K562 (cell line): ENCODE measurements around the gene HIVEP2. TPM values are rescaled to one million over a fixed set of nuclear protein-coding genes. Genes with fewer than 3 reads are reported as not detected.
A peak's percentile ranks its signal among the peaks of the same experiment; 100 is the strongest.

Experiments
- ARID1B ChIP-seq: fragments of 450-650 bp; IDR thresholded peaks from 2 replicates; pipeline ENCODE4 v1.6.1; 2016; ENCODE audit warnings: antibody characterized with exemption, mild to moderate bottlenecking, inconsistent platforms
- ATF1 ChIP-seq, 2 experiments: fragments of 450-650 bp in 1 of 2; IDR thresholded peaks; 2 replicates each; pipeline ENCODE4 v1.6.1; 2016; ENCODE audit warnings: missing compliant biosample characterization in 1 of 2, missing genetic modification characterization in 1 of 2
- C11orf30 ChIP-seq: fragments of 450-650 bp; IDR thresholded peaks from 2 replicates; pipeline ENCODE4 v1.6.1; 2016; ENCODE audit warnings: low read depth, mild to moderate bottlenecking
- EZH2 ChIP-seq: IDR thresholded peaks from 2 replicates; pipeline ENCODE4 v1.6.1; 2012; ENCODE audit warnings: low read depth, mild to moderate bottlenecking, inconsistent platforms, low read length, borderline replicate concordance
- HNRNPH1 ChIP-seq: fragments of 200-400 bp; formaldehyde crosslinking; optimal IDR thresholded peaks from 2 replicates; pipeline ENCODE3; 2017; ENCODE audit warnings: low read depth, mild to moderate bottlenecking, low read length, moderate library complexity
- MCM3 ChIP-seq: fragments of 450-650 bp; IDR thresholded peaks from 2 replicates; pipeline ENCODE4 v1.6.1; 2016
- NEUROD1 ChIP-seq: fragments of 150-350 bp; IDR thresholded peaks from 2 replicates; pipeline ENCODE4 v1.6.1; 2014; ENCODE audit warnings: borderline replicate concordance, low read length, low read depth; ENCODE audit not compliant: partially characterized antibody
- NFYB ChIP-seq: IDR thresholded peaks from 2 replicates; pipeline ENCODE4 v1.6.1; 2011; ENCODE audit warnings: mild to moderate bottlenecking, moderate library complexity; ENCODE audit not compliant: insufficient read length; ENCODE audit errors: extremely low read depth
- NR1H2 ChIP-seq: sonication (generic); formaldehyde crosslinking; IDR thresholded peaks from 2 replicates; pipeline ENCODE4 v1.4.0; 2020; ENCODE audit warnings: mild to moderate bottlenecking, missing genetic modification reagents
- POLR2A ChIP-seq: fragments of 450-650 bp; conservative IDR thresholded peaks from 2 replicates; pipeline ENCODE4 v1.6.1; 2016
- PREB ChIP-seq: sonication (generic); formaldehyde crosslinking; IDR thresholded peaks from 2 replicates; pipeline ENCODE4 v1.8.1; 2023; ENCODE audit warnings: mild to moderate bottlenecking, missing genetic modification reagents
- PURB ChIP-seq: sonication (generic); formaldehyde crosslinking; IDR thresholded peaks from 2 replicates; pipeline ENCODE4 v1.9.0; 2021; ENCODE audit warnings: low read depth, mild to moderate bottlenecking, missing genetic modification reagents
- RBM25 ChIP-seq: fragments of 200-400 bp; formaldehyde crosslinking; IDR thresholded peaks from 2 replicates; pipeline ENCODE4 v1.6.1; 2018; ENCODE audit warnings: low read length, low read depth, moderate library complexity; ENCODE audit not compliant: severe bottlenecking
- STAT5A ChIP-seq: IDR thresholded peaks from 2 replicates; pipeline ENCODE4 v1.6.1; 2012; ENCODE audit warnings: low read length, inconsistent platforms, borderline replicate concordance
- TRIM24 ChIP-seq, 2 experiments: fragments of 450-650 bp; IDR thresholded peaks; 2 replicates each; pipeline ENCODE4 v1.6.1; 2016
- ZBED1 ChIP-seq: IDR thresholded peaks from 2 replicates; pipeline ENCODE4 v1.6.1; 2014
- ZNF134 ChIP-seq: fragments of 250-450 bp; sonication (Bioruptor Pico); conservative IDR thresholded peaks from 2 replicates; pipeline ENCODE4 v1.4.0; 2020
- ZNF347 ChIP-seq: fragments of 450-650 bp; formaldehyde crosslinking; IDR thresholded peaks from 2 replicates; pipeline ENCODE4 v1.4.0; 2020; ENCODE audit warnings: low read depth, mild to moderate bottlenecking, moderate library complexity
- ZNF384 ChIP-seq: IDR thresholded peaks from 2 replicates; pipeline ENCODE4 v1.6.1; 2012; ENCODE audit warnings: low read depth, low read length, improper control_type of control experiment
- polyA plus RNA-seq, 8 experiments: library from polyadenylated mRNA; depleted of rRNA in 4 of 8; stranded (reverse) in 5 of 8; unstranded in 3 of 8; fragments of >200 nt; fragmentation: Nextera tagmentation in 2 of 8; fragmentation: Illumina TruSeq in 1 of 8; extraction: Ambion mirVana in 2 of 8; extraction: Trizol in 1 of 8; gene quantifications; 2 replicates each; pipeline versions ENCODE4 v1.2.1 to v1.2.3, GENCODE V29; 2011 to 2014; ENCODE audit warnings: inconsistent platforms in 1 of 8, missing spikeins in 1 of 8
- total RNA-seq, 7 experiments: library from RNA; depleted of rRNA in 6 of 7; stranded (reverse); fragments of >200 nt in 6 of 7; fragmentation: Illumina TruSeq in 2 of 7; extraction: Trizol in 2 of 7; gene quantifications; 2 replicates each; pipeline versions ENCODE4 v1.2.1 to v1.2.3, GENCODE V29; 2011 to 2021; ENCODE audit warnings: low replicate concordance in 1 of 7
- TF ChIP-seq, protein P1 (sequence below): fragments of 450-650 bp; IDR thresholded peaks from 2 replicates; pipeline ENCODE4 v1.6.1; 2017; ENCODE audit warnings: antibody characterized with exemption
- TF ChIP-seq, protein P2 (sequence below): fragments of 250-450 bp; sonication (Bioruptor Pico); IDR thresholded peaks from 2 replicates; pipeline ENCODE4 v1.5.0; 2021

The HIVEP2 gene
- total and polyA plus RNA-seq, 9 of the 15 experiments (the other 6 are each of a cell fraction or from before 2014, with no cell fraction given) = under 0.01 to 1.2 (median 0.31) TPM

- TF ChIP-seq NFYB = no peak
- TF ChIP-seq PURB (CRISPR knock-in tag) = no peak
- no peak for TF ChIP-seq NEUROD1
- no peak for TF ChIP-seq ARID1B
- no peak for TF ChIP-seq ATF1 (CRISPR knock-in tag; IDR thresholded peaks at IDR 0.05)
- no peak for TF ChIP-seq ATF1 (tag; IDR thresholded peaks at IDR 0.05)
- no peak for TF ChIP-seq ZNF134 (CRISPR knock-in tag)
- TF ChIP-seq HNRNPH1 = no peak
- no peak for TF ChIP-seq NR1H2 (CRISPR knock-in tag)
- TF ChIP-seq, protein P1, sequence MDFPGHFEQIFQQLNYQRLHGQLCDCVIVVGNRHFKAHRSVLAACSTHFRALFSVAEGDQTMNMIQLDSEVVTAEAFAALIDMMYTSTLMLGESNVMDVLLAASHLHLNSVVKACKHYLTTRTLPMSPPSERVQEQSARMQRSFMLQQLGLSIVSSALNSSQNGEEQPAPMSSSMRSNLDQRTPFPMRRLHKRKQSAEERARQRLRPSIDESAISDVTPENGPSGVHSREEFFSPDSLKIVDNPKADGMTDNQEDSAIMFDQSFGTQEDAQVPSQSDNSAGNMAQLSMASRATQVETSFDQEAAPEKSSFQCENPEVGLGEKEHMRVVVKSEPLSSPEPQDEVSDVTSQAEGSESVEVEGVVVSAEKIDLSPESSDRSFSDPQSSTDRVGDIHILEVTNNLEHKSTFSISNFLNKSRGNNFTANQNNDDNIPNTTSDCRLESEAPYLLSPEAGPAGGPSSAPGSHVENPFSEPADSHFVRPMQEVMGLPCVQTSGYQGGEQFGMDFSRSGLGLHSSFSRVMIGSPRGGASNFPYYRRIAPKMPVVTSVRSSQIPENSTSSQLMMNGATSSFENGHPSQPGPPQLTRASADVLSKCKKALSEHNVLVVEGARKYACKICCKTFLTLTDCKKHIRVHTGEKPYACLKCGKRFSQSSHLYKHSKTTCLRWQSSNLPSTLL = no peak
- no peak for TF ChIP-seq RBM25
- TF ChIP-seq C11orf30 = peak; percentile 21; the same call in 1 of the 2 replicates
- TF ChIP-seq ZNF384 = no peak
- no peak for TF ChIP-seq STAT5A
- TF ChIP-seq POLR2A = no peak
- TF ChIP-seq, protein P2, sequence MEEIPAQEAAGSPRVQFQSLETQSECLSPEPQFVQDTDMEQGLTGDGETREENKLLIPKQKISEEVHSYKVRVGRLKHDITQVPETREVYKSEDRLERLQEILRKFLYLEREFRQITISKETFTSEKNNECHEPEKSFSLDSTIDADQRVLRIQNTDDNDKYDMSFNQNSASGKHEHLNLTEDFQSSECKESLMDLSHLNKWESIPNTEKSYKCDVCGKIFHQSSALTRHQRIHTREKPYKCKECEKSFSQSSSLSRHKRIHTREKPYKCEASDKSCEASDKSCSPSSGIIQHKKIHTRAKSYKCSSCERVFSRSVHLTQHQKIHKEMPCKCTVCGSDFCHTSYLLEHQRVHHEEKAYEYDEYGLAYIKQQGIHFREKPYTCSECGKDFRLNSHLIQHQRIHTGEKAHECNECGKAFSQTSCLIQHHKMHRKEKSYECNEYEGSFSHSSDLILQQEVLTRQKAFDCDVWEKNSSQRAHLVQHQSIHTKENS (CRISPR knock-in tag) = no peak
- no peak for TF ChIP-seq TRIM24 (IDR thresholded peaks at IDR 0.05)
- no peak for TF ChIP-seq PREB (CRISPR knock-in tag)
- TF ChIP-seq ZBED1 = no peak
- no peak for TF ChIP-seq ZNF347 (CRISPR knock-in tag)
- no peak for TF ChIP-seq MCM3
- TF ChIP-seq EZH2 = no peak
These were observed 2.9 kb upstream of the HIVEP2 start (continued) for GRCh38 chr6:142947714-142948480.
